Large intestine (tissue), 3 donors: ENCODE results near the gene RERE. TPM values are rescaled to one million over a fixed set of nuclear protein-coding genes. Genes with fewer than 3 reads are reported as not detected.

Source experiments
- DNase-seq, 2 donors: peaks; one replicate each; pipeline versions ENCODE4 v3.0.0 to v3.0.0-alpha.2; 2013
- H3K27ac ChIP-seq: one replicate; pipeline ENCODE4 v1.5.1; 2013; ENCODE audit warnings: low read length
- H3K27me3 ChIP-seq: 2 replicates; pipeline ENCODE4 v1.6.1; 2013; ENCODE audit warnings: low read length; ENCODE audit not compliant: control insufficient read depth, insufficient read depth
- H3K36me3 ChIP-seq: 2 replicates; pipeline ENCODE4 v1.6.1; 2013; ENCODE audit warnings: low read length; ENCODE audit not compliant: control insufficient read depth, insufficient read depth
- H3K4me1 ChIP-seq: one replicate; pipeline ENCODE4 v1.6.1; 2013; ENCODE audit warnings: low read length; ENCODE audit not compliant: control insufficient read depth, insufficient read depth
- H3K4me3 ChIP-seq: one replicate; pipeline ENCODE4 v1.5.1; 2013; ENCODE audit warnings: low read length
- H3K9me3 ChIP-seq: one replicate; pipeline ENCODE4 v1.6.1; 2013; ENCODE audit warnings: mild to moderate bottlenecking, low read depth, low read length, moderate library complexity; ENCODE audit not compliant: control insufficient read depth
- WGBS: methylation state at CpG from one replicate; pipeline ENCODE4 v1.1.5; 2013; ENCODE audit warnings: low lambda C conversion rate; ENCODE audit not compliant: insufficient coverage; 5-methylcytosine and 5-hydroxymethylcytosine counted together
- polyA plus RNA-seq: library from polyadenylated mRNA; unstranded; fragments of 120-200 nt; gene quantifications from one replicate; pipeline ENCODE4 v1.2.1, GENCODE V29; 2013

Gene RERE
- polyA plus RNA-seq, 1 donor = 62.3 TPM

DNA sequence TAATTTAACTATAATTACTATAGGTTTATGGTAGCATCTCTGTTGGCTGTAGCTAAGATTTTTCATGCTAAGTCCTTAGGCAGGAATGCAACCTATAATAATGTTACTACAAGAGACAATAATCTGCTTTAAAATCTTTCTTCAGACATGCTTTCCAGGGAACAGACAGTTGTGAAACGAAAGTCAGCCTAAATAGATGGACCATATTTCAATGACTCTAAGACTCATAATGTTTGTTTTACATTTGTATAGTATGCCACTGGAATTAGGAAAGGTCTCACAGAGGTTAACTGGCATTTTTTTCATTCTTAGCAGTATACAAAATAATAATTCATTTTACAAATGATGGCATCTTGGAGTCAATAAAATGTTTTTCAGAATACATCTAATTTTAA lies 8.1 kb downstream of the RERE start:
- Histone ChIP-seq H3K4me1 (peaks cover 2% of the 10 kb centered on the region), H3K4me3 (no peak overlapping the region), H3K36me3 (no peaks in the 10 kb centered on the region), H3K27ac (no peak overlapping the region), H3K27me3 (no peaks in the 10 kb centered on the region), H3K9me3 (no peaks in the 10 kb centered on the region)
- DNase-seq = no peak
- WGBS = 100% methylated on average over 1 of the region's 1 CpG

DNA sequence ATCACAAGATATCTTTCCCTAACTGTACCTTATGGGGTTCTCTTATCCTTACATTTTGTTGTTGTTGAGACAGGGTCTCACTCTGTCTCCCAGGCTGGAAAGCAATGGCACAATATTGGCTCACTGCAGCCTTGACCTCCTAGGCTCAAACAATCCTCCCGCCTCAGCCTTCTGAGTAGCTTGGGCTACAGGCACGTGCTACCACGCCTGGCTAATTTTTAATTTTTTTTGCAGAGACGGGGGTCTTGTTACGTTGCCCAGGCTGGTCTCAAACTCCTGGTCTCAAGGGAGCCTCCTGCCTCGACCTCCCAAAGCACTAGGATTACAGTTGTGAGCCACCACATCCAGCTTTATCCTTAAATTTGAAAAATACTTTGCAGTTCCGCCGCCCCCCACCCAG lies 10.4 kb downstream of the RERE start:
- WGBS = no CpG with 5 or more reads among the region's 8 CpGs
- Histone ChIP-seq H3K4me1 (no peaks in the 10 kb centered on the region), H3K4me3 (no peak overlapping the region), H3K9me3 (no peaks in the 10 kb centered on the region), H3K27me3 (no peaks in the 10 kb centered on the region), H3K27ac (no peak overlapping the region), H3K36me3 (no peaks in the 10 kb centered on the region)
- DNase-seq = no peak

- DNase-seq = no peak
- Histone ChIP-seq H3K9me3 (no peaks in the 10 kb centered on the region), H3K36me3 (no peaks in the 10 kb centered on the region), H3K4me3 (no peak overlapping the region), H3K27me3 (no peaks in the 10 kb centered on the region), H3K4me1 (no peaks in the 10 kb centered on the region), H3K27ac (no peak overlapping the region)
- 83% methylated on average over 1 of the region's 5 CpGs for WGBS
These were observed 17.0 kb downstream of the RERE start for GRCh38 chr1:8800416-8800815.

DNA sequence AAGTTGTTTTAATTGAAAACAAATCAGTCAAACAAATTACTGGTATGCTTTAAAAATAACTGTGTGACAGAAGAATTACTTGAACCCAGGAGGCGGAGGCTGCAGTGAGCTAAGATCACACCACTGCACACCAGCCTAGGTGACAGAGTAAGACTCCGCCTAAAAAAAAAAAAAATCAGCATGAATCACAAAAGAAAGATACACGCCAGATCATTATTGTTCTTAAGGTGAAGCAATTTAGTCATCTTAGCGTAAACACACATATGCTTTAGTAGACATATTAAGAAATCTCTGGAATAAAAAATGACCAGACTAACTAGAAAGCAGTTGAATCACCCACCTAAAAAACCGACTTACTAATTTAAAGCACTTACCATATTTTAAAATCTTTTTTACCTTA lies 20.2 kb downstream of the RERE start:
- Histone ChIP-seq H3K27ac (no peak overlapping the region), H3K9me3 (no peaks in the 10 kb centered on the region), H3K36me3 (no peaks in the 10 kb centered on the region), H3K4me1 (no peaks in the 10 kb centered on the region), H3K27me3 (no peaks in the 10 kb centered on the region), H3K4me3 (no peak overlapping the region)
- 100% methylated on average over 1 of the region's 5 CpGs for WGBS
- no peak for DNase-seq

GRCh38 chr1:8796812-8797211 lies 20.6 kb downstream of the RERE start:
- Histone ChIP-seq H3K9me3 (no peaks in the 10 kb centered on the region), H3K27ac (no peak overlapping the region), H3K27me3 (no peaks in the 10 kb centered on the region), H3K36me3 (no peaks in the 10 kb centered on the region), H3K4me3 (no peak overlapping the region), H3K4me1 (no peaks in the 10 kb centered on the region)
- DNase-seq = no peak
- 80% methylated on average over 1 of the region's 3 CpGs for WGBS

DNA sequence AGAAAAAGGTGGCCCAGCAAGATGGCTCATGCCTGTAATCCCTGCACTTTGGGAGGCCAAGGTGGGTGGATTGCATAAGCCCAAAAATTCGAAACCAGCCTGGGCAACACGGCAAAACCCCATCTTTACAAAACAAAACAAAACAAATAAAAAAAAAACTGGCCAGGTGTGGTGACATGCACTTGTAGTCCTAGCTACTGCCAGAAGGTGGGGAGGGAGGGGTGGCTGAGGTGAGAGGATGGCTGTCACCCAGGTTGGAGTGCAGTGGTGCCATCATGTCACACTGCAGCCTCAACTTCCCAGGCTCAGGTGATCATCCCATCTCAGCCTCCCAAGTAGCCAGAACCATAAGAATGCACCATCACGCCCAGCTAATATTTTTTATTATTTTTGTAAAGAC lies 22.8 kb downstream of the RERE start:
- DNase-seq = no peak
- H3K36me3 ChIP-seq = no peaks in the 10 kb centered on the region
- no peaks in the 10 kb centered on the region for H3K9me3 ChIP-seq
- WGBS = no CpG with 5 or more reads among the region's 3 CpGs
- H3K27ac ChIP-seq = no peak overlapping the region
- H3K4me1 ChIP-seq = no peaks in the 10 kb centered on the region
- H3K27me3 ChIP-seq = no peaks in the 10 kb centered on the region
- no peak overlapping the region for H3K4me3 ChIP-seq

- H3K4me1 ChIP-seq = no peaks in the 10 kb centered on the region
These were observed 25.6 kb downstream of the RERE start for GRCh38 chr1:8791819-8792218.

GRCh38 chr1:8790987-8791386 lies 26.5 kb downstream of the RERE start:
- WGBS = 100% methylated on average over 1 of the region's 1 CpG
- no peak for DNase-seq

More at GRCh38 chr1:8791819-8792218, 25.6 kb downstream of the RERE start:
- H3K27ac ChIP-seq = no peak overlapping the region
- no peak overlapping the region for H3K4me3 ChIP-seq
- H3K36me3 ChIP-seq = peaks cover 3% of the 10 kb centered on the region
- 100% methylated on average over 1 of the region's 3 CpGs for WGBS
- H3K27me3 ChIP-seq = no peaks in the 10 kb centered on the region
- no peak for DNase-seq
- no peaks in the 10 kb centered on the region for H3K9me3 ChIP-seq

DNA sequence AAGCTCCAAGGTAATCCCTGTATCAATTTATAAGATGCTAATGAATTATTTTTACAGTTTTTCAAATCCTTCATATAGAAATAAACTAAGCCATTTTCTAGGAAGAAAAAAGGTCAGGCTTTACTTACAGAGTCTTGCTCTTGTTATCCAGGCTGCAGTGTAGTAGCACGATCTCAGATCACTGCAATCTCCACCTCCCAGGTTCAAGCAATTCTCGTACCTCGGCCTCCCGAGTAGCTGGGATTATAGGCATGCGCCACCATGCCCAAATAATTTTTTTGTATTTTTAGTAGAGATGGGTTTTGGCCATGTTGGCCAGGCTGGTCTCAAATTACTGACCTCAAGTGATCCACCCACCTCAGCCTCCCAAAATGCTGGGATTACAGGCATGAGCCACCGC lies 27.0 kb downstream of the RERE start:
- no peak overlapping the region for H3K27ac ChIP-seq
- WGBS = no CpG with 5 or more reads among the region's 6 CpGs
- H3K4me3 ChIP-seq = no peak overlapping the region

More at GRCh38 chr1:8790987-8791386, 26.5 kb downstream of the RERE start:
- no peak overlapping the region for H3K27ac ChIP-seq
- no peaks in the 10 kb centered on the region for H3K27me3 ChIP-seq
- no peaks in the 10 kb centered on the region for H3K4me1 ChIP-seq
- no peaks in the 10 kb centered on the region for H3K9me3 ChIP-seq
- H3K4me3 ChIP-seq = no peak overlapping the region
- H3K36me3 ChIP-seq = peaks cover 3% of the 10 kb centered on the region

GRCh38 chr1:8789314-8790214 lies 27.9 kb downstream of the RERE start:
- DNase-seq = no peak
- Histone ChIP-seq H3K9me3 (no peaks in the 10 kb centered on the region), H3K27me3 (no peaks in the 10 kb centered on the region), H3K4me3 (no peak overlapping the region), H3K4me1 (no peaks in the 10 kb centered on the region), H3K27ac (no peak overlapping the region), H3K36me3 (peaks cover 3% of the 10 kb centered on the region)
- 79% methylated on average over 9 of the region's 11 CpGs for WGBS

More for the DNA sequence above, 27.0 kb downstream of the RERE start:
- no peaks in the 10 kb centered on the region for H3K4me1 ChIP-seq
- H3K36me3 ChIP-seq = peaks cover 3% of the 10 kb centered on the region
- no peak for DNase-seq
- H3K9me3 ChIP-seq = no peaks in the 10 kb centered on the region
- no peaks in the 10 kb centered on the region for H3K27me3 ChIP-seq

DNA sequence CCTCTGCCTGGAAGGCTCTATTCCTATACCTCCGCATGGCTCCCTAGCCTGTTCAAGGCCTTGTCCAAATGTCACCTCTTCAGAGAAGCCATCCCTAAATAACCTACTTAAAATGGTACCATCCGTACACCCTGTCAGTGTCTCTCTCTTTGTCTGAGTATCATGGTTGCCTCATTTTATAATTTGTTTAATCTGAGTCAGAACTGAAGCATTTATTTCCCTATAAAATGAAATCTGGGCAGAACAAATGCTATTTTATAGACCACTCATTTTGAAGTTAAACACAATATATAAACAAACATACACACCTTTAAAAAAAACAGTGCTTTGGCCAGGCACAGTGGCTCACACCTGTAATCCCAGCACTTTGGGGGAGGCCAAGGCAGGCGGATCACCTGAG lies 30.2 kb downstream of the RERE start:
- H3K9me3 ChIP-seq = no peaks in the 10 kb centered on the region
- DNase-seq = no peak
- no peak overlapping the region for H3K27ac ChIP-seq
- no peak overlapping the region for H3K4me3 ChIP-seq
- no peaks in the 10 kb centered on the region for H3K27me3 ChIP-seq
- H3K4me1 ChIP-seq = peaks cover 5% of the 10 kb centered on the region
- no CpG with 5 or more reads among the region's 3 CpGs for WGBS
- H3K36me3 ChIP-seq = peaks cover 3% of the 10 kb centered on the region
